SK-N-SH treated with all-trans-retinoic acid at 6 μM for 48 hours (cell line): Measurements from ENCODE around the gene ACTR1A.

ENCODE experiments used
- ATAC-seq: fragments of 200-7000 bp; cut with Tn5 transposase; 3 replicates; pipeline ENCODE4 v1.9.1; 2020; ENCODE audit warnings: mild to moderate bottlenecking, moderate library complexity
- ARNTL ChIP-seq: fragments of 450-650 bp; formaldehyde crosslinking; IDR thresholded peaks from 2 replicates; pipeline ENCODE4 v1.5.0; 2020; ENCODE audit warnings: low read depth, mild to moderate bottlenecking, moderate library complexity, borderline replicate concordance
- BACH2 ChIP-seq: fragments of 250-450 bp; sonication (Bioruptor Pico); IDR thresholded peaks from 2 replicates; pipeline ENCODE4 v1.9.0; 2021; ENCODE audit warnings: mild to moderate bottlenecking, borderline replicate concordance
- ESRRG ChIP-seq: fragments of 250-450 bp; sonication (Bioruptor Pico); IDR thresholded peaks from 2 replicates; pipeline ENCODE4 v1.6.1; 2021; ENCODE audit warnings: mild to moderate bottlenecking
- ISL1 ChIP-seq: fragments of 250-450 bp; sonication (Bioruptor Pico); IDR thresholded peaks from 2 replicates; pipeline ENCODE4 v2.1.2; 2022; ENCODE audit warnings: mild to moderate bottlenecking, moderate library complexity
- OSR1 ChIP-seq: fragments of 250-450 bp; sonication (Bioruptor Pico); IDR thresholded peaks from 2 replicates; pipeline ENCODE4 v1.8.0; 2022; ENCODE audit warnings: moderate library complexity, mild to moderate bottlenecking, inconsistent platforms
- POU6F1 ChIP-seq: fragments of 250-450 bp; sonication (Bioruptor Pico); IDR thresholded peaks from 2 replicates; pipeline ENCODE4 v1.8.0; 2021; ENCODE audit warnings: low read depth, mild to moderate bottlenecking, moderate library complexity, borderline replicate concordance
- PPARA ChIP-seq: fragments of 250-450 bp; sonication (Bioruptor Pico); IDR thresholded peaks from 2 replicates; pipeline ENCODE4 v1.5.0; 2020; ENCODE audit warnings: mild to moderate bottlenecking, borderline replicate concordance
- RARB ChIP-seq: fragments of 250-450 bp; sonication (Bioruptor Pico); IDR thresholded peaks from 2 replicates; pipeline ENCODE4 v1.8.0; 2021; ENCODE audit warnings: mild to moderate bottlenecking, moderate library complexity
- SNAI2 ChIP-seq: fragments of 250-450 bp; sonication (Bioruptor Pico); IDR thresholded peaks from 2 replicates; pipeline ENCODE4 v1.5.0; 2020; ENCODE audit warnings: mild to moderate bottlenecking, moderate library complexity
- TCF4 ChIP-seq: fragments of 250-450 bp; sonication (Bioruptor Pico); IDR thresholded peaks from 2 replicates; pipeline ENCODE4 v1.8.0; 2021; ENCODE audit warnings: mild to moderate bottlenecking, moderate library complexity, borderline replicate concordance
- TOX ChIP-seq: fragments of 250-450 bp; sonication (Bioruptor Pico); IDR thresholded peaks from 2 replicates; pipeline ENCODE4 v1.8.0; 2021; ENCODE audit warnings: mild to moderate bottlenecking, moderate library complexity, borderline replicate concordance
- ZC3H10 ChIP-seq: fragments of 250-450 bp; sonication (Bioruptor Pico); IDR thresholded peaks from 2 replicates; pipeline ENCODE4 v1.5.1; 2021; ENCODE audit warnings: mild to moderate bottlenecking, moderate library complexity
- ZFP3 ChIP-seq: fragments of 250-450 bp; sonication (Bioruptor Pico); IDR thresholded peaks from 2 replicates; pipeline ENCODE4 v1.5.0; 2020; ENCODE audit warnings: mild to moderate bottlenecking, moderate library complexity
- ZFP30 ChIP-seq: fragments of 450-650 bp; formaldehyde crosslinking; IDR thresholded peaks from 2 replicates; pipeline ENCODE4 v1.5.0; 2022; ENCODE audit warnings: mild to moderate bottlenecking, moderate library complexity
- ZNF565 ChIP-seq: fragments of 450-650 bp; formaldehyde crosslinking; conservative IDR thresholded peaks from 2 replicates; pipeline ENCODE4 v1.5.0; 2020; ENCODE audit warnings: low read depth, mild to moderate bottlenecking, moderate library complexity
- ZNF70 ChIP-seq: fragments of 450-650 bp; formaldehyde crosslinking; IDR thresholded peaks from 2 replicates; pipeline ENCODE4 v1.5.0; 2020; ENCODE audit warnings: mild to moderate bottlenecking, moderate library complexity
- TF ChIP-seq, protein P1 (sequence below): fragments of 250-450 bp; sonication (Bioruptor Pico); IDR thresholded peaks from 2 replicates; pipeline ENCODE4 v1.5.1; 2020; ENCODE audit warnings: low read depth, mild to moderate bottlenecking, moderate library complexity
- TF ChIP-seq, protein P2 (sequence below): fragments of 250-450 bp; sonication (Bioruptor Pico); IDR thresholded peaks from 2 replicates; pipeline ENCODE4 v1.5.1; 2021; ENCODE audit warnings: mild to moderate bottlenecking, moderate library complexity
- TF ChIP-seq, protein P3 (sequence below): fragments of 250-450 bp; sonication (Bioruptor Pico); IDR thresholded peaks from 2 replicates; pipeline ENCODE4 v1.8.0; 2020; ENCODE audit warnings: mild to moderate bottlenecking, moderate library complexity, borderline replicate concordance
- TF ChIP-seq, protein P4 (sequence below): fragments of 250-450 bp; sonication (Bioruptor Pico); IDR thresholded peaks from 2 replicates; pipeline ENCODE4 v1.5.0; 2020; ENCODE audit warnings: mild to moderate bottlenecking, moderate library complexity

ACTR1A gene

GRCh38 chr10:102527546-102527945 is 25.0 kb upstream of the ACTR1A start:
- no peak for TF ChIP-seq RARB (CRISPR knock-in tag)
- ATAC-seq = no peak

DNA sequence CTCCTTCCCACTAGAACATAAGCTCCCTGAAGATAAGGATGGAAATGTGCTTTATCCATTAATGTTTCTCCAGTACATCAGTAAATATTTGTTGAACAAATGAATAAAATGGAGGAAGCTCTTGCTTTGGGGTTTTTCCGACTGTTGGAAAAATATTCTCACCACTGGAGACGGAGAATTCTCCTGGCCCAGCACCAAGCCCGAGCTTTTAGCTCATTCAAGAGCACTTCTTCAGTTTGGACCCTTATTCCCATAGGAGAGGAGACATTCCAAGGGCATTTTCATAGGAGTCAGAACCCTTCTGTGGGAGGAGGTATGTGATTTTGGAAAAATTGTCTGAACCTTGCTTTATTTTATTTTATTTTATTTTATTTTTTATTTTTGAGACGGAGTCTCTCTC is 22.2 kb upstream of the ACTR1A start:
- no peak for ATAC-seq
- TF ChIP-seq ZNF70 (CRISPR knock-in tag) (no peak), RARB (CRISPR knock-in tag) (no peak), TOX (CRISPR knock-in tag) (no peak), BACH2 (CRISPR knock-in tag) (no peak), PPARA (no peak), ZFP30 (CRISPR knock-in tag) (no peak), ZNF565 (CRISPR knock-in tag) (no peak), ESRRG (CRISPR knock-in tag) (no peak), ZC3H10 (CRISPR knock-in tag) (no peak), SNAI2 (CRISPR knock-in tag) (no peak), ISL1 (no peak), POU6F1 (no peak), ZFP3 (CRISPR knock-in tag) (no peak), ARNTL (CRISPR knock-in tag) (no peak)
- TF ChIP-seq, protein P1, sequence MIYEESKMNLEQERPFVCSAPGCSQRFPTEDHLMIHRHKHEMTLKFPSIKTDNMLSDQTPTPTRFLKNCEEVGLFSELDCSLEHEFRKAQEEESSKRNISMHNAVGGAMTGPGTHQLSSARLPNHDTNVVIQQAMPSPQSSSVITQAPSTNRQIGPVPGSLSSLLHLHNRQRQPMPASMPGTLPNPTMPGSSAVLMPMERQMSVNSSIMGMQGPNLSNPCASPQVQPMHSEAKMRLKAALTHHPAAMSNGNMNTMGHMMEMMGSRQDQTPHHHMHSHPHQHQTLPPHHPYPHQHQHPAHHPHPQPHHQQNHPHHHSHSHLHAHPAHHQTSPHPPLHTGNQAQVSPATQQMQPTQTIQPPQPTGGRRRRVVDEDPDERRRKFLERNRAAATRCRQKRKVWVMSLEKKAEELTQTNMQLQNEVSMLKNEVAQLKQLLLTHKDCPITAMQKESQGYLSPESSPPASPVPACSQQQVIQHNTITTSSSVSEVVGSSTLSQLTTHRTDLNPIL (CRISPR knock-in tag) = no peak
- TF ChIP-seq, protein P2, sequence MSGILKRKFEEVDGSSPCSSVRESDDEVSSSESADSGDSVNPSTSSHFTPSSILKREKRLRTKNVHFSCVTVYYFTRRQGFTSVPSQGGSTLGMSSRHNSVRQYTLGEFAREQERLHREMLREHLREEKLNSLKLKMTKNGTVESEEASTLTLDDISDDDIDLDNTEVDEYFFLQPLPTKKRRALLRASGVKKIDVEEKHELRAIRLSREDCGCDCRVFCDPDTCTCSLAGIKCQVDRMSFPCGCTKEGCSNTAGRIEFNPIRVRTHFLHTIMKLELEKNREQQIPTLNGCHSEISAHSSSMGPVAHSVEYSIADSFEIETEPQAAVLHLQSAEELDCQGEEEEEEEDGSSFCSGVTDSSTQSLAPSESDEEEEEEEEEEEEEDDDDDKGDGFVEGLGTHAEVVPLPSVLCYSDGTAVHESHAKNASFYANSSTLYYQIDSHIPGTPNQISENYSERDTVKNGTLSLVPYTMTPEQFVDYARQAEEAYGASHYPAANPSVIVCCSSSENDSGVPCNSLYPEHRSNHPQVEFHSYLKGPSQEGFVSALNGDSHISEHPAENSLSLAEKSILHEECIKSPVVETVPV (CRISPR knock-in tag) = no peak
- TF ChIP-seq, all 23 proteins: peak for 0

GRCh38 chr10:102523250-102524029 is 20.9 kb upstream of the ACTR1A start:
- peak; percentile 44; the same call in 2 of the 3 replicates for ATAC-seq
- TF ChIP-seq ARNTL (CRISPR knock-in tag) = no peak
- TF ChIP-seq, protein P3, sequence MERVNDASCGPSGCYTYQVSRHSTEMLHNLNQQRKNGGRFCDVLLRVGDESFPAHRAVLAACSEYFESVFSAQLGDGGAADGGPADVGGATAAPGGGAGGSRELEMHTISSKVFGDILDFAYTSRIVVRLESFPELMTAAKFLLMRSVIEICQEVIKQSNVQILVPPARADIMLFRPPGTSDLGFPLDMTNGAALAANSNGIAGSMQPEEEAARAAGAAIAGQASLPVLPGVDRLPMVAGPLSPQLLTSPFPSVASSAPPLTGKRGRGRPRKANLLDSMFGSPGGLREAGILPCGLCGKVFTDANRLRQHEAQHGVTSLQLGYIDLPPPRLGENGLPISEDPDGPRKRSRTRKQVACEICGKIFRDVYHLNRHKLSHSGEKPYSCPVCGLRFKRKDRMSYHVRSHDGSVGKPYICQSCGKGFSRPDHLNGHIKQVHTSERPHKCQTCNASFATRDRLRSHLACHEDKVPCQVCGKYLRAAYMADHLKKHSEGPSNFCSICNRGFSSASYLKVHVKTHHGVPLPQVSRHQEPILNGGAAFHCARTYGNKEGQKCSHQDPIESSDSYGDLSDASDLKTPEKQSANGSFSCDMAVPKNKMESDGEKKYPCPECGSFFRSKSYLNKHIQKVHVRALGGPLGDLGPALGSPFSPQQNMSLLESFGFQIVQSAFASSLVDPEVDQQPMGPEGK (CRISPR knock-in tag) = no peak

DNA sequence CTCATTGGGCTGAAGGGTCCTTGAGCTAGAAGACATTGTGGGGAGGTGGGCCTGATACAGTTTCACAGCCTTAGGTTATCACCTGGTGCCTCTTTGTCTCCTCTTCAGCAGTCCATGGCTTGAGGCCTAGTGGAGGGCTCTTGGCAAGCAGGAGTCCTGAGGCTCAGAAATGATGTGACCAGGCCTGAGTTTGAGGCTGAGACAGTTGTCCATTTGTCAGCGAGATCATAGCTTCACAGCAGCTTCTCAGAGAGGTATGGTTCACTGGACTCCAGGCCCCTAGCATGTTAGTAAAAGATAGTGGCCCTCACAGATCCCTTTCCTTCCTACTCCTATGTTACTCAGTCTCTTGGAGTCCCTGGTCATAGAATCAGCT is 20.4 kb upstream of the ACTR1A start:
- ATAC-seq = no peak
- no peak for TF ChIP-seq ZNF565 (CRISPR knock-in tag)
- no peak for TF ChIP-seq OSR1 (CRISPR knock-in tag)
- no peak for TF ChIP-seq PPARA
- TF ChIP-seq ISL1 = no peak
- TF ChIP-seq ZNF70 (CRISPR knock-in tag) = no peak
- TF ChIP-seq, protein P2 (CRISPR knock-in tag) = no peak
- TF ChIP-seq, protein P4, sequence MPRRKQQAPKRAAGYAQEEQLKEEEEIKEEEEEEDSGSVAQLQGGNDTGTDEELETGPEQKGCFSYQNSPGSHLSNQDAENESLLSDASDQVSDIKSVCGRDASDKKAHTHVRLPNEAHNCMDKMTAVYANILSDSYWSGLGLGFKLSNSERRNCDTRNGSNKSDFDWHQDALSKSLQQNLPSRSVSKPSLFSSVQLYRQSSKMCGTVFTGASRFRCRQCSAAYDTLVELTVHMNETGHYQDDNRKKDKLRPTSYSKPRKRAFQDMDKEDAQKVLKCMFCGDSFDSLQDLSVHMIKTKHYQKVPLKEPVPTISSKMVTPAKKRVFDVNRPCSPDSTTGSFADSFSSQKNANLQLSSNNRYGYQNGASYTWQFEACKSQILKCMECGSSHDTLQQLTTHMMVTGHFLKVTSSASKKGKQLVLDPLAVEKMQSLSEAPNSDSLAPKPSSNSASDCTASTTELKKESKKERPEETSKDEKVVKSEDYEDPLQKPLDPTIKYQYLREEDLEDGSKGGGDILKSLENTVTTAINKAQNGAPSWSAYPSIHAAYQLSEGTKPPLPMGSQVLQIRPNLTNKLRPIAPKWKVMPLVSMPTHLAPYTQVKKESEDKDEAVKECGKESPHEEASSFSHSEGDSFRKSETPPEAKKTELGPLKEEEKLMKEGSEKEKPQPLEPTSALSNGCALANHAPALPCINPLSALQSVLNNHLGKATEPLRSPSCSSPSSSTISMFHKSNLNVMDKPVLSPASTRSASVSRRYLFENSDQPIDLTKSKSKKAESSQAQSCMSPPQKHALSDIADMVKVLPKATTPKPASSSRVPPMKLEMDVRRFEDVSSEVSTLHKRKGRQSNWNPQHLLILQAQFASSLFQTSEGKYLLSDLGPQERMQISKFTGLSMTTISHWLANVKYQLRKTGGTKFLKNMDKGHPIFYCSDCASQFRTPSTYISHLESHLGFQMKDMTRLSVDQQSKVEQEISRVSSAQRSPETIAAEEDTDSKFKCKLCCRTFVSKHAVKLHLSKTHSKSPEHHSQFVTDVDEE (CRISPR knock-in tag) = no peak
- TF ChIP-seq TCF4 (CRISPR knock-in tag) = no peak
- TF ChIP-seq ARNTL (CRISPR knock-in tag) = no peak
- TF ChIP-seq, protein P1 (CRISPR knock-in tag) = no peak
- no peak for TF ChIP-seq ZFP30 (CRISPR knock-in tag)
- no peak for TF ChIP-seq ZFP3 (CRISPR knock-in tag)
- TF ChIP-seq POU6F1 = no peak
- no peak for TF ChIP-seq TOX (CRISPR knock-in tag)
